Endodermal cell (in vitro differentiated cells): ENCODE data around the gene CALB2. TPM values are rescaled to one million over a fixed set of nuclear protein-coding genes. Genes with fewer than 3 reads are reported as not detected.

Source experiments
- DNase-seq: peaks from one replicate; pipeline ENCODE4 v3.0.0-alpha.2; 2017
- H3K27ac ChIP-seq: 2 replicates; pipeline ENCODE4 v1.5.1; 2013; ENCODE audit warnings: mild to moderate bottlenecking, low read depth, low read length, moderate library complexity
- H3K27me3 ChIP-seq: 2 replicates; pipeline ENCODE4 v1.6.1; 2013; ENCODE audit warnings: mild to moderate bottlenecking, low read length, moderate library complexity; ENCODE audit not compliant: insufficient read depth, control insufficient read depth, poor library complexity, severe bottlenecking
- H3K36me3 ChIP-seq: 2 replicates; pipeline ENCODE4 v1.7.0; 2013; ENCODE audit warnings: mild to moderate bottlenecking, low read length, moderate library complexity; ENCODE audit not compliant: control insufficient read depth, insufficient read depth
- H3K4me1 ChIP-seq: one replicate; pipeline ENCODE4 v1.7.0; 2013; ENCODE audit warnings: low read length; ENCODE audit not compliant: control insufficient read depth, insufficient read depth
- H3K4me3 ChIP-seq: 2 replicates; pipeline ENCODE4 v1.5.1; 2013; ENCODE audit warnings: mild to moderate bottlenecking, low read length, moderate library complexity
- H3K9ac ChIP-seq: 2 replicates; pipeline ENCODE4 v1.6.1; 2013; ENCODE audit warnings: mild to moderate bottlenecking, low read length, moderate library complexity; ENCODE audit not compliant: poor library complexity, severe bottlenecking; ENCODE audit errors: extremely low read depth
- H3K9me3 ChIP-seq: 2 replicates; pipeline ENCODE4 v1.6.1; 2013; ENCODE audit warnings: mild to moderate bottlenecking, low read length, moderate library complexity; ENCODE audit not compliant: control insufficient read depth
- H3K27ac Mint-ChIP-seq: 2 replicates; pipeline ENCODE4 v1.8.0; 2020; ENCODE audit warnings: mixed read lengths
- H3K27me3 Mint-ChIP-seq: 2 replicates; pipeline ENCODE4 v1.8.0; 2021; ENCODE audit warnings: mild to moderate bottlenecking, mixed read lengths; ENCODE audit not compliant: insufficient read depth
- H3K36me3 Mint-ChIP-seq: 2 replicates; pipeline ENCODE4 v1.8.0; 2020; ENCODE audit warnings: low read depth, mixed read lengths
- H3K4me1 Mint-ChIP-seq: 2 replicates; pipeline ENCODE4 v1.8.0; 2020; ENCODE audit warnings: mixed read lengths
- H3K4me3 Mint-ChIP-seq: 2 replicates; pipeline ENCODE4 v1.8.0; 2020; ENCODE audit warnings: mild to moderate bottlenecking, moderate library complexity, mixed read lengths
- H3K9me3 Mint-ChIP-seq: 2 replicates; pipeline ENCODE4 v1.8.0; 2020; ENCODE audit warnings: mild to moderate bottlenecking, mixed read lengths
- WGBS, 2 experiments: methylation state at CpG; one replicate each; pipeline versions ENCODE4 v1.1.5 to v1.1.7; 2013; ENCODE audit warnings: missing lambda C conversion rate in 2 of 2, mixed read lengths in 1 of 2; ENCODE audit not compliant: insufficient coverage in 1 of 2, insufficient read length in 1 of 2; 5-methylcytosine and 5-hydroxymethylcytosine counted together
- total RNA-seq, 2 donors: library from RNA; stranded (reverse); fragmentation: NEBNext Ultra II Directional in 1 of 2; extraction: Animal tissue kit (Norgen Biotek cat#: 25700) in 1 of 2; gene quantifications; 2 replicates in 1 of 2; 3 replicates in 1 of 2; pipeline ENCODE4 v1.2.1, GENCODE V29; 2021
- TF ChIP-seq, protein P1 (sequence below): fragments of 200-600 bp; sonication (generic); conservative IDR thresholded peaks from 2 replicates; pipeline ENCODE4 v1.5.0; 2021; ENCODE audit warnings: antibody characterized with exemption, mild to moderate bottlenecking

The CALB2 gene
- total RNA-seq, 2 donors from 2014 or later: 1.8 TPM; not detected in 1

DNA sequence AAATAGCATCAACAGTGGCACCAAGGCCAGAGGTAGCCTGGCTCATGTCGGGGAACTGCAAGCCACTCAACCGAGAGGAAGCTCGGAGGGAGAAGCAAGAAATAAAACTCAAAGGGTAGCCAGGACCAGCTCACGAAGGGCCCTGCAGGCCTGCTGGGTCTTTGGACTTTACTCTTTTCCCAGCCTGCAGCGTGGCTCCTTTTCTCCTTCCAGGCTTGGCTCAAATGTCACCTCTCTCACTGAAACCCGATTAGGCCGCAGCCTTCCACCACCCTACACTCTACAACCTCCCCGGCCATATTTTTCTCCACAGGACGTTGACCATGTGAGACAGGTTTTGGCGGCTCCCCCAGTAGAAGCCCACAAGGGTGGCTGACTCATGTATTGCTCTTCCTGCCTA is 38.1 kb downstream of the CALB2 start:
- no peak overlapping the region for H3K4me3 Mint-ChIP-seq

GRCh38 chr16:71399801-71400563 is 41.5 kb downstream of the CALB2 start:
- Mint-ChIP-seq H3K27ac (no peak overlapping the region), H3K9me3 (peaks cover 13% of the 10 kb centered on the region), H3K27me3 (no peaks in the 10 kb centered on the region), H3K4me3 (no peak overlapping the region), H3K4me1 (peaks cover 10% of the 10 kb centered on the region), H3K36me3 (no peaks in the 10 kb centered on the region)
- WGBS, 2 experiments: 86 to 91% methylated on average over 3 to 11 of the region's 11 CpGs
- TF ChIP-seq, protein P1, sequence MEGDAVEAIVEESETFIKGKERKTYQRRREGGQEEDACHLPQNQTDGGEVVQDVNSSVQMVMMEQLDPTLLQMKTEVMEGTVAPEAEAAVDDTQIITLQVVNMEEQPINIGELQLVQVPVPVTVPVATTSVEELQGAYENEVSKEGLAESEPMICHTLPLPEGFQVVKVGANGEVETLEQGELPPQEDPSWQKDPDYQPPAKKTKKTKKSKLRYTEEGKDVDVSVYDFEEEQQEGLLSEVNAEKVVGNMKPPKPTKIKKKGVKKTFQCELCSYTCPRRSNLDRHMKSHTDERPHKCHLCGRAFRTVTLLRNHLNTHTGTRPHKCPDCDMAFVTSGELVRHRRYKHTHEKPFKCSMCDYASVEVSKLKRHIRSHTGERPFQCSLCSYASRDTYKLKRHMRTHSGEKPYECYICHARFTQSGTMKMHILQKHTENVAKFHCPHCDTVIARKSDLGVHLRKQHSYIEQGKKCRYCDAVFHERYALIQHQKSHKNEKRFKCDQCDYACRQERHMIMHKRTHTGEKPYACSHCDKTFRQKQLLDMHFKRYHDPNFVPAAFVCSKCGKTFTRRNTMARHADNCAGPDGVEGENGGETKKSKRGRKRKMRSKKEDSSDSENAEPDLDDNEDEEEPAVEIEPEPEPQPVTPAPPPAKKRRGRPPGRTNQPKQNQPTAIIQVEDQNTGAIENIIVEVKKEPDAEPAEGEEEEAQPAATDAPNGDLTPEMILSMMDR: no peak
- no peak overlapping the region for H3K4me3 ChIP-seq
- no peak overlapping the region for H3K27ac ChIP-seq
- DNase-seq: no peak
- H3K9ac ChIP-seq: no peak overlapping the region
- H3K27me3 ChIP-seq: no peaks in the 10 kb centered on the region
- no peaks in the 10 kb centered on the region for H3K4me1 ChIP-seq
- H3K9me3 ChIP-seq: peaks cover 16% of the 10 kb centered on the region
- H3K36me3 ChIP-seq: no peaks in the 10 kb centered on the region

More for the DNA sequence above, 38.1 kb downstream of the CALB2 start:
- Histone ChIP-seq H3K27me3 (no peaks in the 10 kb centered on the region), H3K9me3 (no peaks in the 10 kb centered on the region), H3K27ac (no peak overlapping the region), H3K36me3 (no peaks in the 10 kb centered on the region), H3K4me3 (no peak overlapping the region), H3K9ac (no peak overlapping the region), H3K4me1 (peaks cover 8% of the 10 kb centered on the region)
- Mint-ChIP-seq H3K27ac (peak overlapping the region; percentile 37), H3K36me3 (no peaks in the 10 kb centered on the region), H3K4me1 (peaks cover 19% of the 10 kb centered on the region), H3K9me3 (no peaks in the 10 kb centered on the region), H3K27me3 (no peaks in the 10 kb centered on the region)
- TF ChIP-seq, protein P1: no peak
- no peak for DNase-seq
- 90 to 94% methylated on average over 7 to 10 of the region's 10 CpGs for WGBS, 2 experiments

DNA sequence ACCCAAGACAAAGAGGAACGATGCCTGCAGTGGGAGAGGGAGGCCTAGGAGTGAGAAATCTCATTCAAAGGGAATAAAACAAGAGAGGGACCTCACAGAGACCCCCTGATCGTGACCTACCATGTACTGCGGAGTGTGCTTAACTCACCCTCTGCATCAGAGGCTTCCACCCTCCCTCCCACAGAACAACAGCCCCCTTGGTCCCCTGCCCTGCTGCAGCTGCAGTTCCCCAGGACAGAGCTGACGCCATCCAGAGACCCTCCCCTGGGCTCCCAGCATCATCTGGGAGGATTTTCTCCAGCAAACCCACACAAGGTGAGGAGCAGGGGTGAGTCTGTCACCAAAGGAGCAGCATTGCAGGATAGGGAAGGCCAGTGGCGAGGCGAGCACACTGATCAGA is 43.5 kb downstream of the CALB2 start:
- 78 to 84% methylated on average over 5 to 6 of the region's 6 CpGs for WGBS, 2 experiments
- no peak for DNase-seq
- H3K4me1 Mint-ChIP-seq: peaks cover 4% of the 10 kb centered on the region
- TF ChIP-seq, protein P1: no peak
- H3K9me3 Mint-ChIP-seq: peaks cover 19% of the 10 kb centered on the region
- Histone ChIP-seq H3K4me3 (no peak overlapping the region), H3K27ac (no peak overlapping the region), H3K4me1 (no peaks in the 10 kb centered on the region), H3K9ac (no peak overlapping the region), H3K27me3 (no peaks in the 10 kb centered on the region), H3K9me3 (peaks cover 19% of the 10 kb centered on the region), H3K36me3 (no peaks in the 10 kb centered on the region)
- no peak overlapping the region for H3K27ac Mint-ChIP-seq
- H3K36me3 Mint-ChIP-seq: peaks cover 2% of the 10 kb centered on the region
- peaks cover 10% of the 10 kb centered on the region for H3K27me3 Mint-ChIP-seq
- no peak overlapping the region for H3K4me3 Mint-ChIP-seq
